Activated T-cell treated with anti-CD3 and anti-CD28 coated beads, Interleukin-2, amount 50 U/mL, for 24 hours (primary cell): ENCODE data around the gene DOP1B.

Source experiments
- DNase-seq: peaks from one replicate; pipeline ENCODE4 v3.0.0-alpha.2; 2020
- H3K27ac Mint-ChIP-seq: 2 replicates; pipeline ENCODE4 v1.8.0; 2020; ENCODE audit warnings: mild to moderate bottlenecking, mixed read lengths
- H3K27me3 Mint-ChIP-seq: 2 replicates; pipeline ENCODE4 v1.8.0; 2020; ENCODE audit warnings: mixed read lengths
- H3K36me3 Mint-ChIP-seq: 2 replicates; pipeline ENCODE4 v1.8.0; 2020; ENCODE audit warnings: low read depth, mixed read lengths
- H3K4me1 Mint-ChIP-seq: 2 replicates; pipeline ENCODE4 v1.8.0; 2020; ENCODE audit warnings: low read depth, mixed read lengths
- H3K4me3 Mint-ChIP-seq: 2 replicates; pipeline ENCODE4 v1.8.0; 2020; ENCODE audit warnings: mild to moderate bottlenecking, moderate library complexity, mixed read lengths
- H3K9me3 Mint-ChIP-seq: 2 replicates; pipeline ENCODE4 v1.8.0; 2020; ENCODE audit warnings: mixed read lengths

DOP1B gene

DNA sequence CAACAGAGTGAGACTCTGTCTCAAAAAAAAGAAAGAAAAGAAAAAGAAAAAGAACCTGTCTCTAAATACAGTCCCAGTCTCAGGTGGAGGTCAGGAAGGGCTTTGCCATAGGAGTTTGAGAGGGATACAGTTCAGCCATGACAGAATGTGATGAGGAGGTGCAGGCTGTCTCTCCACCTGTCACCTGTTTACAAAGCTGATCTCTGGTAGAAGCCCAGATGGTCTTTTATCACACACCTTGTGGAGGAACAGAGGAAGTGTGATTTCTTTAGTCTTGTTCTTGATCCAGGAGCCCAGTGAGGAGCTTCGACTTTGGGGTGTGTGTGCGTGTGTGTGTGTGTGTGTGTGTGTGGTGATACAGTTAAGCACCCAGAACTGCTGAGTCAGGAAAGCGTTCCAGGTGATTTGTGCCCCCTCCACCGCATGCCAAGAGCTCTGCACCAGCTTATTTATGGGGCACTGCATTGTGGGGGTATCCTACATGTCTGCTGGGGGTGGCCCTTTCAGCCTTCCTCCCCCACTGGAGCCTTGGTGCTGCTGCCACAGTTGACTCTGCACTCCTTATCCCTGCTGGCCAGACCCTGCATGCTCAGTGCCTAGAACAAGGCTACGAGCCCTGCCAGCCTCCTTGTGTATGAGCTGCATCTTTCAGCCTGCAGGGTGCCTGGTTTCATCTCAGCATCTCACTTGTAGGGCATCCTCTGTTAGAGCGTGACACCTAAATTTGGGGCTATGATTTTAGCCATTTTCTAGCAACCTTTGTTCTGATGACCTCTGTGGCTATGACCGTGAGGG is 19.3 kb downstream of the DOP1B start:
- Mint-ChIP-seq H3K27ac (no peak overlapping the region), H3K9me3 (no peaks in the 10 kb centered on the region), H3K4me1 (peaks cover 14% of the 10 kb centered on the region), H3K27me3 (no peaks in the 10 kb centered on the region), H3K4me3 (no peak overlapping the region), H3K36me3 (peaks cover 11% of the 10 kb centered on the region)
- no peak for DNase-seq

DNA sequence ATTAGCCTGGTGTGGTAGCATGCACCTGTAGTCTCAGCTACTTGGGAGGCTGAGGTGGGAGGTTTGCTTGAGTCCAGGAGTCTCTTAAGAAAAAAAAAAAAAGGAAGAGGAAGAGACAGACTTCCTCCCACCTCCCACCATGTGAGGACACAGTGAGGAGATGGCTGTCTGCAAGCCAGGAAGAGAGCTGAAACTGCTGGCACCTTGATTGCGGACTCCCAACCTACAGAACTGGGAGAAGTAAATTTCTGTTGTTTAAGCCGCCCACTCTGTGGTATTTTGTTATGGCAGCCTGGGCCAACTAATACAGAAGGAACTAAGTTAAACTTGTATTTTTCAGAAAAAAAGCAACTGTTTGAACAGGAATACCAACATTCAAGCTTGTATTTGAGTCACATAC is 21.7 kb downstream of the DOP1B start:
- Mint-ChIP-seq H3K27me3 (no peaks in the 10 kb centered on the region), H3K4me1 (peaks cover 12% of the 10 kb centered on the region), H3K4me3 (no peak overlapping the region), H3K9me3 (no peaks in the 10 kb centered on the region), H3K36me3 (peaks cover 16% of the 10 kb centered on the region), H3K27ac (no peak overlapping the region)
- DNase-seq = no peak

GRCh38 chr21:36179145-36179544 is 22.5 kb downstream of the DOP1B start:
- H3K27me3 Mint-ChIP-seq = no peaks in the 10 kb centered on the region
- no peak overlapping the region for H3K27ac Mint-ChIP-seq
- no peak overlapping the region for H3K4me3 Mint-ChIP-seq
- H3K4me1 Mint-ChIP-seq = peaks cover 8% of the 10 kb centered on the region
- no peaks in the 10 kb centered on the region for H3K9me3 Mint-ChIP-seq
- peaks cover 16% of the 10 kb centered on the region for H3K36me3 Mint-ChIP-seq
- DNase-seq = no peak

DNA sequence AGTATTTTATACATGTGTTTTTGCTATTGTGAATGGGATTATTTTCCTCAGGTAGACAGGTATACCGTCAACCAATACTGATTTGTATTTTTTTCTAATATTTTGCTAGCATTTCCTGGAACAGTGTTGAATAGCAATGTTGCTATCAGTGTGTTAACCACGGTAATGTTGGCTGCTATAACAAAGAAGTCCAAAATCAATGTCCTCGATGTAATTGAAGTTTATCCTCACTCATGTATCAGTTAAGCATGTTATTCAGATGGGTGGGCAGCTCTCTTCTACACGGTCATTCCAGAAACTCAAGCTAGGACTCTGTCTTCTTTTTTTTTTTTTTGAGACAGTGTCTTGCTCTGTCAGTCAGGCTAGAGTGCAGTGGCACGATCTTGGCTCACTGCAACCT is 24.3 kb downstream of the DOP1B start:
- Mint-ChIP-seq H3K4me3 (no peak overlapping the region), H3K27me3 (no peaks in the 10 kb centered on the region), H3K36me3 (peaks cover 18% of the 10 kb centered on the region), H3K9me3 (no peaks in the 10 kb centered on the region), H3K27ac (no peak overlapping the region), H3K4me1 (peaks cover 1% of the 10 kb centered on the region)
- no peak for DNase-seq

- Mint-ChIP-seq H3K9me3 (no peaks in the 10 kb centered on the region), H3K4me1 (no peaks in the 10 kb centered on the region), H3K27me3 (no peaks in the 10 kb centered on the region), H3K4me3 (no peak overlapping the region), H3K27ac (no peak overlapping the region), H3K36me3 (peaks cover 17% of the 10 kb centered on the region)
- no peak for DNase-seq
These were observed 26.6 kb downstream of the DOP1B start for GRCh38 chr21:36183144-36183795.

DNA sequence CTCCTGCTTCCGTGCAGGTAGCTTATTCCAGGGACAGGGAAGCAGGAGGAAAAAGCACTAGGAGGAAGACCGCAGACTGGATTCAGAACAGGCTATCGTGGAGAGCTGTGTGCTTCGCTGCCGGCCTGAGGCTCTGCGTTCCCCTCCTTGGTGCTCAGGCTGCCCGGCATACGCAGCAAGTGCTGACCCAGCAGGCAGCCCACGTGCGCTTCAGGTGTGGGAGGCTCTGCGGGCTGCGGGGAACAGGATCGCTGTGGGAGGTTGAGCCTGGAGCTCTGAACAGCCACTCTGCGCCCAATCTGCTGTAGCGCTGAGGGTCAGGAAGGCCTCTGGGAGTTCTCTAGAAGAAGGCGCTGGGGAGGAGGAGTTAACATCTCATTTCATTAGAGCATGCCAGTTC is 27.9 kb downstream of the DOP1B start:
- Mint-ChIP-seq H3K4me3 (no peak overlapping the region), H3K36me3 (peaks cover 17% of the 10 kb centered on the region), H3K27me3 (no peaks in the 10 kb centered on the region), H3K4me1 (peaks cover 1% of the 10 kb centered on the region), H3K9me3 (no peaks in the 10 kb centered on the region), H3K27ac (no peak overlapping the region)
- DNase-seq = no peak

DNA sequence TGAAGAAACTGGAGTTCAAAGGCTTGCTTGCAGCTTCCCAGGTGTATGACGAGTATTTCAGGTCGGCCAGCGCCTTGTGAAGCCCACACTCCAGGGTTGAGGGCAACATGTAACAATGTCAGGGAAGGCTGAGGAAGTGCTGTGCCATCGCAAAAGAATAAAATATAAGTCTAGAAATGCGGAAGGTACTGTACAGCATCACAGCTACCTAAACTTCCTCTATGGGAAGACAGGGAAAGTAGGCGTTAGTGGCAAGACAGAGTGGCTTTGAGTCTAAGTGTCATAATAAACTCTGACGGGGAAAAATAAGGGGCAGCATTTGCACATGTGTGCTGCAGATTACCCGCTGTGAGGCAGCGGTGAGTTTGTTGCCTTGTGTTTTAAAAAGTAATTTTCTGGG is 28.9 kb downstream of the DOP1B start:
- Mint-ChIP-seq H3K9me3 (no peaks in the 10 kb centered on the region), H3K36me3 (peaks cover 17% of the 10 kb centered on the region), H3K4me3 (no peak overlapping the region), H3K27ac (no peak overlapping the region), H3K27me3 (no peaks in the 10 kb centered on the region), H3K4me1 (peaks cover 1% of the 10 kb centered on the region)
- DNase-seq = no peak

DNA sequence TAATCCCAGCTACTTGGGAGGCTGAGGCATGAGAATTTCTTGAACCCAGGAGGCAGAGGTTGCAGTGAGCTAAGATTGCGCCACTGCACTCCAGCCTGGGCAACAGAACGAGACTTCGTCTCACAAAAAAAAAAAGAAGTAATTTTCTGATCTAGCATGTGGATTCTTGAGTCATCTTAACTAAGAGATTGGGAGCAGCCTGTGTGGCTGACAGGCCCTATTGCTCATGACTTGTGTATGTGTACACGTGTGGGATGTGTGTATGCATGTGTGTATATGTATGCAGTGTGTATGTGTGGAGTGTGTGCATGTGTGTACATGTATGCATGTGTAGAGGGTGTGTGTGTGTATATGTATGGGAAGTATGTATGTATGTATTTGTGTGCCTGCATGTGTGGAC is 29.5 kb downstream of the DOP1B start:
- Mint-ChIP-seq H3K4me3 (no peak overlapping the region), H3K36me3 (peaks cover 16% of the 10 kb centered on the region), H3K27ac (no peak overlapping the region), H3K27me3 (no peaks in the 10 kb centered on the region), H3K9me3 (no peaks in the 10 kb centered on the region), H3K4me1 (peaks cover 1% of the 10 kb centered on the region)
- DNase-seq = no peak

GRCh38 chr21:36186506-36187399 is 30.1 kb downstream of the DOP1B start:
- Mint-ChIP-seq H3K27me3 (no peaks in the 10 kb centered on the region), H3K4me1 (peaks cover 1% of the 10 kb centered on the region), H3K27ac (no peak overlapping the region), H3K9me3 (no peaks in the 10 kb centered on the region), H3K4me3 (no peak overlapping the region), H3K36me3 (peaks cover 12% of the 10 kb centered on the region)
- DNase-seq = no peak

DNA sequence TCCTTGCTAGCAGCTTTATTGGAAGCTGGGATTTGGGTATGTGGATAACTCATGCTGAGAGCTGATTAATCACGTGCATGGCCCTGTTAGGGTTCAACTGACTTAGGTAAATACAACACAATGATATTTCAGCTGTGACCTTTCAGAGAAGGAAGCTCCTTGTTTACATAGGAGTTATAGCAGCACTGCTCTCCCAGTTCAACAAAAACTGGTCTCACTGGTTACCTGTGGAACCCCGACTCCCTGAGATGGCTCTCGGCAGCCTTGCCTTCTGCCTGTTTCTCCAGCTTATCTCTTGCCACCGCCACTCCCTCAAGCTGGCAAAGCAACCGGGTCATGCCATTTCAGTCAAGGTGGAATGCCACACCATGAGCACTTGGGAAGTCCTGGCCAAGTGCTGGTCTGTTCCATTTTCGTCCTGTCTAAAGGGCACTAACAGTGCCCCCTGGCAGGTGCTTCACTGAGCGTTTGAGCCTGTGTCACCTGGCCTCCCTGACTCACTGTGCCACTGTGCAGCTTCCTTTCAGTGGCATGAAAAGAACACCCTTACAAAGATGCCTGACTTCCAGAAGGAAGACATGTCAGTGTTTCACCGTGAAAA is 31.6 kb downstream of the DOP1B start:
- Mint-ChIP-seq H3K27me3 (no peaks in the 10 kb centered on the region), H3K27ac (no peak overlapping the region), H3K4me3 (no peak overlapping the region), H3K4me1 (peaks cover 1% of the 10 kb centered on the region), H3K9me3 (no peaks in the 10 kb centered on the region), H3K36me3 (peaks cover 12% of the 10 kb centered on the region)
- DNase-seq = no peak

DNA sequence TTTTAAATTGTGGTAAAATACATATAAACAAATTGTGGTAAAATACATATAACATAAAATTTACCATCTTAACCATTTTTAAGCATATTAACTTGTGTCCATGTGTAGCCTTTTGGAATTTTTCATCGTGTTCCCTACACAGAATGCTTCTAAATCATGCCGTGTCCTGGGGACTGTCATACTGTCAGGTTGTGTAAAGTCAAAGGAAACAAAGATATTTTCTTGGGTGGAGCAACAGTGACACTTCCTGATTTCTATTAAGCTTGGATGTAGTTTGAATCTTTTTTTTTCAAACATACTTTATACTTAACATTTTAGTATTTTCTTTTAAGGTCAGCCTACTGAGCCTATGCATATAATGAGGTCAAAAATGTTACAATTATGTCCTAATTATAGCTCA is 32.3 kb downstream of the DOP1B start:
- Mint-ChIP-seq H3K27me3 (no peaks in the 10 kb centered on the region), H3K9me3 (no peaks in the 10 kb centered on the region), H3K4me3 (no peak overlapping the region), H3K27ac (no peak overlapping the region), H3K4me1 (peaks cover 1% of the 10 kb centered on the region), H3K36me3 (peaks cover 10% of the 10 kb centered on the region)
- DNase-seq = no peak

GRCh38 chr21:36190736-36191135 is 34.1 kb downstream of the DOP1B start:
- H3K4me1 Mint-ChIP-seq = peaks cover 1% of the 10 kb centered on the region
- peaks cover 3% of the 10 kb centered on the region for H3K36me3 Mint-ChIP-seq
- no peaks in the 10 kb centered on the region for H3K9me3 Mint-ChIP-seq
- no peaks in the 10 kb centered on the region for H3K27me3 Mint-ChIP-seq
- no peak overlapping the region for H3K4me3 Mint-ChIP-seq
- no peak overlapping the region for H3K27ac Mint-ChIP-seq
- DNase-seq = no peak

GRCh38 chr21:36193200-36193599 is 36.6 kb downstream of the DOP1B start:
- DNase-seq = no peak
- Mint-ChIP-seq H3K4me3 (no peak overlapping the region), H3K4me1 (peaks cover 1% of the 10 kb centered on the region), H3K9me3 (no peaks in the 10 kb centered on the region), H3K36me3 (peaks cover 2% of the 10 kb centered on the region), H3K27ac (no peak overlapping the region), H3K27me3 (no peaks in the 10 kb centered on the region)

- H3K4me1 Mint-ChIP-seq = no peaks in the 10 kb centered on the region
- H3K9me3 Mint-ChIP-seq = no peaks in the 10 kb centered on the region
- DNase-seq = no peak
- no peak overlapping the region for H3K4me3 Mint-ChIP-seq
- no peaks in the 10 kb centered on the region for H3K27me3 Mint-ChIP-seq
- H3K36me3 Mint-ChIP-seq = peaks cover 7% of the 10 kb centered on the region
- no peak overlapping the region for H3K27ac Mint-ChIP-seq
These were observed 37.4 kb downstream of the DOP1B start for GRCh38 chr21:36194024-36194423.
